Astrocyte of the spinal cord (primary cell): ENCODE results near the gene KCNQ1.

Experiments
- DNase-seq: peaks from one replicate; pipeline ENCODE4 v3.0.0; 2011; ENCODE audit warnings: low read depth, low spot score
- H3K4me3 ChIP-seq: 2 replicates; pipeline ENCODE4 v1.5.1; 2011; ENCODE audit warnings: low read depth, mild to moderate bottlenecking, low read length, moderate library complexity
- in situ Hi-C: cut with HindIII; loops from 2 replicates; pipeline ENCODE4 v1.10.0; 2017; ENCODE audit warnings: low sequenced_read_pairs
- TF ChIP-seq, protein P1 (sequence below): IDR thresholded peaks from 2 replicates; pipeline ENCODE4 v1.5.1; 2012; ENCODE audit warnings: low read depth, mild to moderate bottlenecking, low read length, inconsistent platforms

KCNQ1 gene, protein sequence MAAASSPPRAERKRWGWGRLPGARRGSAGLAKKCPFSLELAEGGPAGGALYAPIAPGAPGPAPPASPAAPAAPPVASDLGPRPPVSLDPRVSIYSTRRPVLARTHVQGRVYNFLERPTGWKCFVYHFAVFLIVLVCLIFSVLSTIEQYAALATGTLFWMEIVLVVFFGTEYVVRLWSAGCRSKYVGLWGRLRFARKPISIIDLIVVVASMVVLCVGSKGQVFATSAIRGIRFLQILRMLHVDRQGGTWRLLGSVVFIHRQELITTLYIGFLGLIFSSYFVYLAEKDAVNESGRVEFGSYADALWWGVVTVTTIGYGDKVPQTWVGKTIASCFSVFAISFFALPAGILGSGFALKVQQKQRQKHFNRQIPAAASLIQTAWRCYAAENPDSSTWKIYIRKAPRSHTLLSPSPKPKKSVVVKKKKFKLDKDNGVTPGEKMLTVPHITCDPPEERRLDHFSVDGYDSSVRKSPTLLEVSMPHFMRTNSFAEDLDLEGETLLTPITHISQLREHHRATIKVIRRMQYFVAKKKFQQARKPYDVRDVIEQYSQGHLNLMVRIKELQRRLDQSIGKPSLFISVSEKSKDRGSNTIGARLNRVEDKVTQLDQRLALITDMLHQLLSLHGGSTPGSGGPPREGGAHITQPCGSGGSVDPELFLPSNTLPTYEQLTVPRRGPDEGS

DNA sequence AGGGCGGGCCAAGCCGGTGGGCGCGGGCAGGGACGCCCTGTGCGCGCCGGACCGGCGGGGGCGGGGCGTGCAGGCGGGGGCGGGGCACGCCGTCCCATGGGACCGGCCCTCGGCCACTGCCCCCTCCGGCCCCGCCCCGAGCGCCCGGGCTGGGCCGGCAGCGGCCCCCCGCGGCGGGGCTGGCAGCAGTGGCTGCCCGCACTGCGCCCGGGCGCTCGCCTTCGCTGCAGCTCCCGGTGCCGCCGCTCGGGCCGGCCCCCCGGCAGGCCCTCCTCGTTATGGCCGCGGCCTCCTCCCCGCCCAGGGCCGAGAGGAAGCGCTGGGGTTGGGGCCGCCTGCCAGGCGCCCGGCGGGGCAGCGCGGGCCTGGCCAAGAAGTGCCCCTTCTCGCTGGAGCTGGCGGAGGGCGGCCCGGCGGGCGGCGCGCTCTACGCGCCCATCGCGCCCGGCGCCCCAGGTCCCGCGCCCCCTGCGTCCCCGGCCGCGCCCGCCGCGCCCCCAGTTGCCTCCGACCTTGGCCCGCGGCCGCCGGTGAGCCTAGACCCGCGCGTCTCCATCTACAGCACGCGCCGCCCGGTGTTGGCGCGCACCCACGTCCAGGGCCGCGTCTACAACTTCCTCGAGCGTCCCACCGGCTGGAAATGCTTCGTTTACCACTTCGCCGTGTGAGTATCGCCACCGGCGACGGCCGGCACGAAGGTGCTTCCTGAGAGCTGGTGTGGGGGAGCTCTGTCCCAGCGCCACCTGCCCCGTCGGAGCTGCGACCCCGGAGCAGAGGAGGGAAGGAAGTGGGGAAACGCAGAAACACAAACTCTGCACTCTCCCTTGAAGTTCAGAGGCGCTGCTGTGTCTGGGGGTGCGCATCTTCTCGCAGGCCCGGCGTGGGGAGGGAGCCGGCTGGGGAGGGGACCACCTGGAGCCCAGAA is at the start of gene KCNQ1:
Gene KCNQ1 (plus strand): TSS at position 188 of the 925 bp plus-strand sequence. CDS start 91 bp downstream, at position 279.
- TF ChIP-seq, protein P1, sequence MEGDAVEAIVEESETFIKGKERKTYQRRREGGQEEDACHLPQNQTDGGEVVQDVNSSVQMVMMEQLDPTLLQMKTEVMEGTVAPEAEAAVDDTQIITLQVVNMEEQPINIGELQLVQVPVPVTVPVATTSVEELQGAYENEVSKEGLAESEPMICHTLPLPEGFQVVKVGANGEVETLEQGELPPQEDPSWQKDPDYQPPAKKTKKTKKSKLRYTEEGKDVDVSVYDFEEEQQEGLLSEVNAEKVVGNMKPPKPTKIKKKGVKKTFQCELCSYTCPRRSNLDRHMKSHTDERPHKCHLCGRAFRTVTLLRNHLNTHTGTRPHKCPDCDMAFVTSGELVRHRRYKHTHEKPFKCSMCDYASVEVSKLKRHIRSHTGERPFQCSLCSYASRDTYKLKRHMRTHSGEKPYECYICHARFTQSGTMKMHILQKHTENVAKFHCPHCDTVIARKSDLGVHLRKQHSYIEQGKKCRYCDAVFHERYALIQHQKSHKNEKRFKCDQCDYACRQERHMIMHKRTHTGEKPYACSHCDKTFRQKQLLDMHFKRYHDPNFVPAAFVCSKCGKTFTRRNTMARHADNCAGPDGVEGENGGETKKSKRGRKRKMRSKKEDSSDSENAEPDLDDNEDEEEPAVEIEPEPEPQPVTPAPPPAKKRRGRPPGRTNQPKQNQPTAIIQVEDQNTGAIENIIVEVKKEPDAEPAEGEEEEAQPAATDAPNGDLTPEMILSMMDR = no peak
- in situ Hi-C loops = no loop called here
- DNase-seq = no peak
- H3K4me3 ChIP-seq = no peak within 1 kb of the TSS

DNA sequence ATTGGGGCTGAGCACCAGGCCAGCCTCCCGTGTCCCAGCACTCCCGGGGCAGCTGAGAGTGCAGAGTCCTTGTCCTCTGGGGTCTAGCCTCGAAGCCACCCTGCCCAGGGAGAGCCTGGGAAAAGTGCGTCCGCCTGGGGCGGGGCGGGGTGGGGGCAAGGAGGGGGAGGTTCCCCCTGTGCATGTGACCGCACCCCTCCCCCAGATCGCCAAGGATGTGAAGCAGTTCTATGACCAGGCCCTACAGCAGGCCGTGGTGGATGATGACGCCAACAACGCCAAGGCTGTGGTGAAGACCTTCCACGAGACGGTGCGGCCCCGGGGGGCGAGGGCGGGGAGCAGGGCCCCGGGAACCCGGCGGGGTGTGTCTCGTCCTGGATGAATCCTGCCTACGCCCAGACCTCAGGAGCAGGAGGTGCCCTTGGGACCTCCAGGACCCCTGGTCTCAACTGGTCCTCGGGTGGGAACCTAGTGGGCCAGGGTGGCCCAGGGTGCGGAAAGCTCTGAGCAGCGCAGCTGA is 49.5 kb upstream of the KCNQ1 start:
- in situ Hi-C loops = no loop called here
- no peak overlapping the region for H3K4me3 ChIP-seq
- DNase-seq = no peak
- TF ChIP-seq, protein P1 = no peak

DNA sequence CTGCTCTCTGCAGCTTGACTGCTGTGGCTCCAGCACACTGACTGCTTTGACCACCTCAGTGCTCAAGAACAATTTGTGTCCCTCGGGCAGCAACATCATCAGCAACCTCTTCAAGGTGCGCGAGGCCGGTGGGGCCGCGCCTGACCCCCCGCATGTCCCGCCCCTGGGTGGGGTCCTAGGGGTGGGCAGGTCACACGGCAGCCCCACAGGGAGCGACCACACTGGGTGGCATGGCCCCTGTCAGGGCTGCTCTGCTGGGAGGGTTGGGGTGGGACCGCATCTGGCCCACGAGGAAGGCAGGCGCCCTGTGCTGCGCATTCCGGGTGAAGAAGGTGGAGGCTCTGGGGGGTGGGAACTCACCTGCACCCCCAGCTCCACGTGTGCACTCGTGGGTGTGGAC is 49.0 kb upstream of the KCNQ1 start:
- no peak overlapping the region for H3K4me3 ChIP-seq
- TF ChIP-seq, protein P1 = no peak
- in situ Hi-C loops = no loop called here
- no peak for DNase-seq

DNA sequence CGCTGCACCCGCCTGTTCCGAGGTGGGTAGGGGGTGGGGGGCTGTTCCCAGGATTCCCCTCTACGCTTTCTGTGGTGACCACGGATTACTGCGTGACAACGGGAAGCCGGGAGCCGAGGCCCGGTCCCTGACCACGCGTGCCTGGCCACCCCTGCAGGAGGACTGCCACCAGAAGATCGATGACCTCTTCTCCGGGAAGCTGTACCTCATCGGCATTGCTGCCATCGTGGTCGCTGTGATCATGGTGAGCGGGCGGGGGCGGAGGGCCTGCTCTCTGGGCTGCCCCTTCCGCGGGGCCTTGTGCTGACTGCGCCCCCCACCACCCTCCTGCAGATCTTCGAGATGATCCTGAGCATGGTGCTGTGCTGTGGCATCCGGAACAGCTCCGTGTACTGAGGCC is 48.3 kb upstream of the KCNQ1 start:
- no peak overlapping the region for H3K4me3 ChIP-seq
- DNase-seq = no peak
- TF ChIP-seq, protein P1 = no peak
- in situ Hi-C loops = no loop called here

DNA sequence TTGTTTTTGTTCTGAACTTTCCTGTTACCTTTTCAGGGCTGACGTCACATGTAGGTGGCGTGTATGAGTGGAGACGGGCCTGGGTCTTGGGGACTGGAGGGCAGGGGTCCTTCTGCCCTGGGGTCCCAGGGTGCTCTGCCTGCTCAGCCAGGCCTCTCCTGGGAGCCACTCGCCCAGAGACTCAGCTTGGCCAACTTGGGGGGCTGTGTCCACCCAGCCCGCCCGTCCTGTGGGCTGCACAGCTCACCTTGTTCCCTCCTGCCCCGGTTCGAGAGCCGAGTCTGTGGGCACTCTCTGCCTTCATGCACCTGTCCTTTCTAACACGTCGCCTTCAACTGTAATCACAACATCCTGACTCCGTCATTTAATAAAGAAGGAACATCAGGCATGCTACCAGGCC is 47.8 kb upstream of the KCNQ1 start:
- DNase-seq = no peak
- TF ChIP-seq, protein P1 = no peak
- no peak overlapping the region for H3K4me3 ChIP-seq
- in situ Hi-C loops = no loop called here
